Right lobe of liver (tissue), 4 donors: ENCODE results near the gene HGFAC.

Source experiments
- CTCF ChIP-seq, 4 donors: fragments of 200-600 bp in 3 of 4; fragments of 450-650 bp in 1 of 4; IDR thresholded peaks; one replicate each; pipeline versions ENCODE4 v1.5.1 to v1.8.0; 2016 to 2022; ENCODE audit warnings: antibody characterized with exemption in 4 of 4, mild to moderate bottlenecking in 2 of 4
- POLR2A ChIP-seq: fragments of 450-650 bp; IDR thresholded peaks from one replicate; pipeline ENCODE4 v1.6.1; 2017; ENCODE audit warnings: antibody characterized with exemption, mild to moderate bottlenecking
- donor health status: DM: no; HTN: no; CAD: no.
- donor health status: DM: no; HTN: no; CAD: no.
- donor health status: DM: no; HTN: yes; CAD: no.

GRCh38 chr4:3470244-3471097 is 28.7 kb downstream of the HGFAC start:
- TF ChIP-seq POLR2A: no peak
- TF ChIP-seq CTCF (IDR thresholded peaks at IDR 0.05): no peak
